BE2C (cell line): Measurements from ENCODE around the gene LMO7.

ENCODE experiments used
- DNase-seq: peaks from one replicate; pipeline ENCODE4 v3.0.0-alpha.2; 2020
- H3K27me3 ChIP-seq: fragments of 250-450 bp; sonication (Bioruptor Pico); 2 replicates; pipeline ENCODE4 v1.5.1; 2020; ENCODE audit warnings: mild to moderate bottlenecking
- H3K36me3 ChIP-seq: fragments of 250-450 bp; sonication (Bioruptor Pico); 2 replicates; pipeline ENCODE4 v1.5.1; 2020; ENCODE audit warnings: mild to moderate bottlenecking
- H3K4me1 ChIP-seq: fragments of 250-450 bp; sonication (Bioruptor Pico); 2 replicates; pipeline ENCODE4 v1.5.1; 2020
- H3K4me3 ChIP-seq: 2 replicates; pipeline ENCODE4 v1.5.1; 2011; ENCODE audit warnings: low read depth, low read length
- H3K9me3 ChIP-seq: fragments of 250-450 bp; sonication (Bioruptor Pico); 2 replicates; pipeline ENCODE4 v1.5.1; 2020
- CTCF ChIP-seq: IDR thresholded peaks from 2 replicates; pipeline ENCODE4 v1.5.1; 2012; ENCODE audit warnings: mild to moderate bottlenecking, low read depth, low read length

LMO7 gene

GRCh38 chr13:75762076-75762937, 126.2 kb downstream of the LMO7 start:
- Histone ChIP-seq H3K9me3 (no peaks in the 10 kb centered on the region), H3K27me3 (no peaks in the 10 kb centered on the region), H3K4me1 (peaks cover under 1% of the 10 kb centered on the region; the same call in 1 of the 2 replicates), H3K36me3 (no peaks in the 10 kb centered on the region), H3K4me3 (no peak overlapping the region)
- TF ChIP-seq CTCF, result no peak
- DNase-seq, result no peak

GRCh38 chr13:75762955-75763354, 126.8 kb downstream of the LMO7 start:
- no peak for DNase-seq

GRCh38 chr13:75763512-75763911, 127.4 kb downstream of the LMO7 start:
- no peak for TF ChIP-seq CTCF
- no peak overlapping the region for H3K4me3 ChIP-seq

More at GRCh38 chr13:75762955-75763354, 126.8 kb downstream of the LMO7 start:
- Histone ChIP-seq H3K4me1 (peaks cover 7% of the 10 kb centered on the region; the same call in 1 of the 2 replicates), H3K36me3 (no peaks in the 10 kb centered on the region), H3K4me3 (no peak overlapping the region), H3K9me3 (no peaks in the 10 kb centered on the region), H3K27me3 (no peaks in the 10 kb centered on the region)
- TF ChIP-seq CTCF, result no peak

GRCh38 chr13:75764251-75764925, 128.3 kb downstream of the LMO7 start:
- no peak for TF ChIP-seq CTCF
- Histone ChIP-seq H3K9me3 (no peaks in the 10 kb centered on the region), H3K36me3 (no peaks in the 10 kb centered on the region), H3K4me3 (no peak overlapping the region), H3K4me1 (peaks cover 12% of the 10 kb centered on the region; the same call in 1 of the 2 replicates), H3K27me3 (no peaks in the 10 kb centered on the region)
- DNase-seq, result peak; percentile 28

More at GRCh38 chr13:75763512-75763911, 127.4 kb downstream of the LMO7 start:
- Histone ChIP-seq H3K9me3 (no peaks in the 10 kb centered on the region), H3K36me3 (no peaks in the 10 kb centered on the region), H3K27me3 (no peaks in the 10 kb centered on the region), H3K4me1 (peaks cover 8% of the 10 kb centered on the region; the same call in 1 of the 2 replicates)
- DNase-seq, result no peak

GRCh38 chr13:75764926-75765310, 128.8 kb downstream of the LMO7 start:
- Histone ChIP-seq H3K36me3 (no peaks in the 10 kb centered on the region), H3K27me3 (no peaks in the 10 kb centered on the region), H3K4me1 (peaks cover 14% of the 10 kb centered on the region; the same call in 1 of the 2 replicates), H3K9me3 (no peaks in the 10 kb centered on the region), H3K4me3 (no peak overlapping the region)
- no peak for DNase-seq
- TF ChIP-seq CTCF, result no peak
